K562 (cell line): Measurements from ENCODE around the gene GEMIN7. TPM values are rescaled to one million over a fixed set of nuclear protein-coding genes. Genes with fewer than 3 reads are reported as not detected.
A peak's percentile ranks its signal among the peaks of the same experiment; 100 is the strongest.

ENCODE experiments used
- EP400 ChIP-seq: fragments of 450-650 bp; IDR thresholded peaks from 2 replicates; pipeline ENCODE4 v1.6.1; 2017; ENCODE audit warnings: antibody characterized with exemption, mild to moderate bottlenecking, moderate library complexity
- ETV1 ChIP-seq: fragments of 450-650 bp; conservative IDR thresholded peaks from 2 replicates; pipeline ENCODE4 v1.6.1; 2016; ENCODE audit warnings: missing genetic modification characterization, control low read depth, low read depth, missing compliant biosample characterization
- GABPB2 ChIP-seq: fragments of 250-450 bp; sonication (Bioruptor Pico); conservative IDR thresholded peaks from 2 replicates; pipeline ENCODE4 v1.5.1; 2021; ENCODE audit warnings: mild to moderate bottlenecking
- LARP7 ChIP-seq: fragments of 450-650 bp; IDR thresholded peaks from 2 replicates; pipeline ENCODE4 v1.6.1; 2016
- POLR2A ChIP-seq: fragments of 450-650 bp; conservative IDR thresholded peaks from 2 replicates; pipeline ENCODE4 v1.6.1; 2016
- SPI1 ChIP-seq: IDR thresholded peaks from 2 replicates; pipeline ENCODE4 v1.6.1; 2011; ENCODE audit warnings: low read depth, low read length, control low read depth, borderline replicate concordance
- SRF ChIP-seq, 2 experiments: fragments of 250-450, 450-650 bp in 1 of 2; sonication (Bioruptor Pico) in 1 of 2; sonication (generic) in 1 of 2; formaldehyde crosslinking; IDR thresholded peaks; 2 replicates each; pipeline versions ENCODE4 v1.5.0 to v1.5.1; 2020 to 2022; ENCODE audit warnings: mild to moderate bottlenecking in 1 of 2, missing genetic modification reagents in 1 of 2
- ZC3H4 ChIP-seq: sonication (generic); formaldehyde crosslinking; IDR thresholded peaks from 2 replicates; pipeline ENCODE4 v1.9.0; 2021; ENCODE audit warnings: missing genetic modification reagents, borderline replicate concordance
- ZNF436 ChIP-seq: fragments of 250-450, 450-650 bp; sonication (Bioruptor Pico); formaldehyde crosslinking; IDR thresholded peaks from 2 replicates; pipeline ENCODE4 v1.7.0; 2020; ENCODE audit warnings: mild to moderate bottlenecking
- ZNF644 ChIP-seq: fragments of 200-800 bp; sonication (Bioruptor generic); IDR thresholded peaks from 2 replicates; pipeline ENCODE4 v1.6.1; 2016; ENCODE audit warnings: low read depth, missing genetic modification characterization, missing compliant biosample characterization
- polyA plus RNA-seq, 8 experiments: library from polyadenylated mRNA; depleted of rRNA in 4 of 8; stranded (reverse) in 5 of 8; unstranded in 3 of 8; fragments of >200 nt; fragmentation: Nextera tagmentation in 2 of 8; fragmentation: Illumina TruSeq in 1 of 8; extraction: Ambion mirVana in 2 of 8; extraction: Trizol in 1 of 8; gene quantifications; 2 replicates each; pipeline versions ENCODE4 v1.2.1 to v1.2.3, GENCODE V29; 2011 to 2014; ENCODE audit warnings: inconsistent platforms in 1 of 8, missing spikeins in 1 of 8
- total RNA-seq, 7 experiments: library from RNA; depleted of rRNA in 6 of 7; stranded (reverse); fragments of >200 nt in 6 of 7; fragmentation: Illumina TruSeq in 2 of 7; extraction: Trizol in 2 of 7; gene quantifications; 2 replicates each; pipeline versions ENCODE4 v1.2.1 to v1.2.3, GENCODE V29; 2011 to 2021; ENCODE audit warnings: low replicate concordance in 1 of 7
- TF ChIP-seq, protein P1 (sequence below): fragments of 450-650 bp; formaldehyde crosslinking; conservative IDR thresholded peaks from 2 replicates; pipeline ENCODE4 v1.4.0; 2022; ENCODE audit warnings: mild to moderate bottlenecking, missing genetic modification characterization
- TF ChIP-seq, protein P2 (sequence below), 3 experiments: IDR thresholded peaks in 2 of 3; conservative IDR thresholded peaks in 1 of 3; 2 replicates each; pipeline ENCODE4 v1.5.1; 2011 to 2012; ENCODE audit warnings: low read length in 3 of 3, mild to moderate bottlenecking in 3 of 3, control low read depth in 2 of 3, improper control_type of control experiment in 1 of 3, inconsistent platforms in 1 of 3, low read depth in 1 of 3, mixed read lengths in 1 of 3, moderate library complexity in 1 of 3; ENCODE audit not compliant: insufficient read depth in 2 of 3
- TF ChIP-seq, protein P3 (sequence below): sonication (generic); formaldehyde crosslinking; IDR thresholded peaks from 2 replicates; pipeline ENCODE4 v1.8.0; 2022; ENCODE audit warnings: mild to moderate bottlenecking, missing genetic modification reagents
- TF ChIP-seq, protein P4 (sequence below): IDR thresholded peaks from 2 replicates; pipeline ENCODE4 v1.6.1; 2012; ENCODE audit warnings: low read depth, low read length, improper control_type of control experiment, borderline replicate concordance
- TF ChIP-seq, protein P5 (sequence below): fragments of 200-800 bp; sonication (Bioruptor generic); IDR thresholded peaks from 2 replicates; pipeline ENCODE4 v1.6.1; 2017; ENCODE audit warnings: missing genetic modification characterization, missing compliant biosample characterization

The GEMIN7 gene
- total and polyA plus RNA-seq, 9 of the 15 experiments (the other 6 are each of a cell fraction or from before 2014, with no cell fraction given) = 23.1 to 124 (median 54.9) TPM

DNA sequence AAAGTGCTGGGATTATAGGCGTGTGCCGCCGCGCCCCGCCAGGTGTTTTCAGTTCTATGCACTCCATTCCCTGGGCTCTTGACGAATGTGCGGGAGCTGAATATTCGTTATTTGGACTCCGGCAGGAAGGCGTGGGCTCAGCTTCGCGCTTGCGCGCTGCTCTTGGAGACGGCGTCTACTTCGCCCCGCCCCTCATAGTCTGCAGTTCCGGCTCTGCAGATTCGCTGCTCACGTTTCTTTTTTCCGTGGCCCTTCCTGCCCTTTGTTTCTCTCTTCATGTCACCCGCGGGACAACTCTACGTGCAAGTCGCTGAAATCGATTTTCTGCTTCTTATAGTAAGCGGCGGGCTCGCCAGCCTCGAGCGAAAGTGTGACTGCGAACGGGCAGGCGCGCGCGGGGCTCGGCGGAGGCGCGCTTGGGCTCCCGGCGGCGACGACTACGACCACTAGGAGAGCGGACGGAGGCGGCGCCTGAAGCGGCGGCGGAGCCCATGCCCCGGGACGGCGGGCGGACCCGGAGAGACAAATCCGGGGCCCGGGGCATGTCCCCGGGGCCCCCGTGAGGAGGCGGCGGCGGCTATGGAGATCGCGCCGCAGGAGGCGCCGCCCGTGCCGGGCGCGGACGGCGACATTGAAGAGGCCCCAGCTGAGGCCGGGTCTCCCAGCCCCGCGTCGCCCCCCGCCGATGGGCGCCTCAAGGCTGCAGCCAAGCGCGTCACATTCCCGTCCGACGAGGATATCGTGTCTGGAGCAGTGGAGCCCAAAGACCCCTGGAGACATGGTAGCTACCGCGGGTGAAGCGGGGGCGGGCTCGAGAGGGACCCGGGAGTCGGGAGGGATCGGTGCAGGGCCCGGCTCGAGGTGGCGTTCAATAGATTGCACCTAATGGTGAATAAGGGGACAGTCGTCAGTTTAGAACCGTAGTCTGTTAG lies 14.0 kb downstream of the GEMIN7 start, which contains the start of gene PPP1R37 (continued):
- TF ChIP-seq, protein P1, sequence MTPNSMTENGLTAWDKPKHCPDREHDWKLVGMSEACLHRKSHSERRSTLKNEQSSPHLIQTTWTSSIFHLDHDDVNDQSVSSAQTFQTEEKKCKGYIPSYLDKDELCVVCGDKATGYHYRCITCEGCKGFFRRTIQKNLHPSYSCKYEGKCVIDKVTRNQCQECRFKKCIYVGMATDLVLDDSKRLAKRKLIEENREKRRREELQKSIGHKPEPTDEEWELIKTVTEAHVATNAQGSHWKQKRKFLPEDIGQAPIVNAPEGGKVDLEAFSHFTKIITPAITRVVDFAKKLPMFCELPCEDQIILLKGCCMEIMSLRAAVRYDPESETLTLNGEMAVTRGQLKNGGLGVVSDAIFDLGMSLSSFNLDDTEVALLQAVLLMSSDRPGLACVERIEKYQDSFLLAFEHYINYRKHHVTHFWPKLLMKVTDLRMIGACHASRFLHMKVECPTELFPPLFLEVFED (CRISPR knock-in tag) = no peak
- TF ChIP-seq ZNF644 (0 out of 2 replicates have a peak, but pooled peaks have one; percentile 8), EP400 (peak; percentile 95), SPI1 (no peak), ZC3H4 (CRISPR knock-in tag) (no peak), ETV1 (peak; percentile 70), LARP7 (peak; percentile 96), SRF (CRISPR knock-in tag; IDR thresholded peaks at IDR 0.05) (peak in 1 of 2 experiments; percentile 38; a peak in 1 of 4 replicates), ZNF436 (CRISPR knock-in tag) (no peak), GABPB2 (CRISPR knock-in tag) (no peak), POLR2A (peak; percentile 64)
- TF ChIP-seq, protein P2, sequence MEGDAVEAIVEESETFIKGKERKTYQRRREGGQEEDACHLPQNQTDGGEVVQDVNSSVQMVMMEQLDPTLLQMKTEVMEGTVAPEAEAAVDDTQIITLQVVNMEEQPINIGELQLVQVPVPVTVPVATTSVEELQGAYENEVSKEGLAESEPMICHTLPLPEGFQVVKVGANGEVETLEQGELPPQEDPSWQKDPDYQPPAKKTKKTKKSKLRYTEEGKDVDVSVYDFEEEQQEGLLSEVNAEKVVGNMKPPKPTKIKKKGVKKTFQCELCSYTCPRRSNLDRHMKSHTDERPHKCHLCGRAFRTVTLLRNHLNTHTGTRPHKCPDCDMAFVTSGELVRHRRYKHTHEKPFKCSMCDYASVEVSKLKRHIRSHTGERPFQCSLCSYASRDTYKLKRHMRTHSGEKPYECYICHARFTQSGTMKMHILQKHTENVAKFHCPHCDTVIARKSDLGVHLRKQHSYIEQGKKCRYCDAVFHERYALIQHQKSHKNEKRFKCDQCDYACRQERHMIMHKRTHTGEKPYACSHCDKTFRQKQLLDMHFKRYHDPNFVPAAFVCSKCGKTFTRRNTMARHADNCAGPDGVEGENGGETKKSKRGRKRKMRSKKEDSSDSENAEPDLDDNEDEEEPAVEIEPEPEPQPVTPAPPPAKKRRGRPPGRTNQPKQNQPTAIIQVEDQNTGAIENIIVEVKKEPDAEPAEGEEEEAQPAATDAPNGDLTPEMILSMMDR (IDR thresholded peaks at IDR 0.05 in 2 of 3, conservative IDR thresholded peaks at IDR 0.05 in 1 of 3; ENCODE audit: insufficient read depth in 2 of 3, low read depth in 1 of 3, low read length in 3 of 3) = peak in 1 of 3 experiments; percentile 11; a peak in 4 of 6 replicates
- TF ChIP-seq, protein P3, sequence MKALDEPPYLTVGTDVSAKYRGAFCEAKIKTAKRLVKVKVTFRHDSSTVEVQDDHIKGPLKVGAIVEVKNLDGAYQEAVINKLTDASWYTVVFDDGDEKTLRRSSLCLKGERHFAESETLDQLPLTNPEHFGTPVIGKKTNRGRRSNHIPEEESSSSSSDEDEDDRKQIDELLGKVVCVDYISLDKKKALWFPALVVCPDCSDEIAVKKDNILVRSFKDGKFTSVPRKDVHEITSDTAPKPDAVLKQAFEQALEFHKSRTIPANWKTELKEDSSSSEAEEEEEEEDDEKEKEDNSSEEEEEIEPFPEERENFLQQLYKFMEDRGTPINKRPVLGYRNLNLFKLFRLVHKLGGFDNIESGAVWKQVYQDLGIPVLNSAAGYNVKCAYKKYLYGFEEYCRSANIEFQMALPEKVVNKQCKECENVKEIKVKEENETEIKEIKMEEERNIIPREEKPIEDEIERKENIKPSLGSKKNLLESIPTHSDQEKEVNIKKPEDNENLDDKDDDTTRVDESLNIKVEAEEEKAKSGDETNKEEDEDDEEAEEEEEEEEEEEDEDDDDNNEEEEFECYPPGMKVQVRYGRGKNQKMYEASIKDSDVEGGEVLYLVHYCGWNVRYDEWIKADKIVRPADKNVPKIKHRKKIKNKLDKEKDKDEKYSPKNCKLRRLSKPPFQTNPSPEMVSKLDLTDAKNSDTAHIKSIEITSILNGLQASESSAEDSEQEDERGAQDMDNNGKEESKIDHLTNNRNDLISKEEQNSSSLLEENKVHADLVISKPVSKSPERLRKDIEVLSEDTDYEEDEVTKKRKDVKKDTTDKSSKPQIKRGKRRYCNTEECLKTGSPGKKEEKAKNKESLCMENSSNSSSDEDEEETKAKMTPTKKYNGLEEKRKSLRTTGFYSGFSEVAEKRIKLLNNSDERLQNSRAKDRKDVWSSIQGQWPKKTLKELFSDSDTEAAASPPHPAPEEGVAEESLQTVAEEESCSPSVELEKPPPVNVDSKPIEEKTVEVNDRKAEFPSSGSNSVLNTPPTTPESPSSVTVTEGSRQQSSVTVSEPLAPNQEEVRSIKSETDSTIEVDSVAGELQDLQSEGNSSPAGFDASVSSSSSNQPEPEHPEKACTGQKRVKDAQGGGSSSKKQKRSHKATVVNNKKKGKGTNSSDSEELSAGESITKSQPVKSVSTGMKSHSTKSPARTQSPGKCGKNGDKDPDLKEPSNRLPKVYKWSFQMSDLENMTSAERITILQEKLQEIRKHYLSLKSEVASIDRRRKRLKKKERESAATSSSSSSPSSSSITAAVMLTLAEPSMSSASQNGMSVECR = peak; percentile 96
- TF ChIP-seq, protein P4, sequence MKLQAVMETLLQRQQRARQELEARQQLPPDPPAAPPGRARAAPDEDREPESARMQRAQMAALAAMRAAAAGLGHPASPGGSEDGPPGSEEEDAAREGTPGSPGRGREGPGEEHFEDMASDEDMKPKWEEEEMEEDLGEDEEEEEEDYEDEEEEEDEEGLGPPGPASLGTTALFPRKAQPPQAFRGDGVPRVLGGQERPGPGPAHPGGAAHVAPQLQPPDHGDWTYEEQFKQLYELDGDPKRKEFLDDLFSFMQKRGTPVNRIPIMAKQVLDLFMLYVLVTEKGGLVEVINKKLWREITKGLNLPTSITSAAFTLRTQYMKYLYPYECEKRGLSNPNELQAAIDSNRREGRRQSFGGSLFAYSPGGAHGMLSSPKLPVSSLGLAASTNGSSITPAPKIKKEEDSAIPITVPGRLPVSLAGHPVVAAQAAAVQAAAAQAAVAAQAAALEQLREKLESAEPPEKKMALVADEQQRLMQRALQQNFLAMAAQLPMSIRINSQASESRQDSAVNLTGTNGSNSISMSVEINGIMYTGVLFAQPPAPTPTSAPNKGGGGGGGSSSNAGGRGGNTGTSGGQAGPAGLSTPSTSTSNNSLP = no peak
- TF ChIP-seq, protein P5, sequence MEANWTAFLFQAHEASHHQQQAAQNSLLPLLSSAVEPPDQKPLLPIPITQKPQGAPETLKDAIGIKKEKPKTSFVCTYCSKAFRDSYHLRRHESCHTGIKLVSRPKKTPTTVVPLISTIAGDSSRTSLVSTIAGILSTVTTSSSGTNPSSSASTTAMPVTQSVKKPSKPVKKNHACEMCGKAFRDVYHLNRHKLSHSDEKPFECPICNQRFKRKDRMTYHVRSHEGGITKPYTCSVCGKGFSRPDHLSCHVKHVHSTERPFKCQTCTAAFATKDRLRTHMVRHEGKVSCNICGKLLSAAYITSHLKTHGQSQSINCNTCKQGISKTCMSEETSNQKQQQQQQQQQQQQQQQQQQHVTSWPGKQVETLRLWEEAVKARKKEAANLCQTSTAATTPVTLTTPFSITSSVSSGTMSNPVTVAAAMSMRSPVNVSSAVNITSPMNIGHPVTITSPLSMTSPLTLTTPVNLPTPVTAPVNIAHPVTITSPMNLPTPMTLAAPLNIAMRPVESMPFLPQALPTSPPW (CRISPR knock-in tag) = peak; percentile 77
